Medulla oblongata (tissue), 1 donor: ENCODE measurements around the gene SLC6A19.
"Not testable (repeated sequence)": the region's sequence is repeated elsewhere in the genome, so short reads cannot be mapped to it uniquely, and the experiment has no call there.

ENCODE experiments used
- DNase-seq: peaks from one replicate; pipeline ENCODE4 v3.0.0-alpha.2; 2015; ENCODE audit errors: extremely low spot score

The SLC6A19 gene

GRCh38 chr5:1265461-1266455 is 64.4 kb downstream of the SLC6A19 start:
- DNase-seq: no peak

DNA sequence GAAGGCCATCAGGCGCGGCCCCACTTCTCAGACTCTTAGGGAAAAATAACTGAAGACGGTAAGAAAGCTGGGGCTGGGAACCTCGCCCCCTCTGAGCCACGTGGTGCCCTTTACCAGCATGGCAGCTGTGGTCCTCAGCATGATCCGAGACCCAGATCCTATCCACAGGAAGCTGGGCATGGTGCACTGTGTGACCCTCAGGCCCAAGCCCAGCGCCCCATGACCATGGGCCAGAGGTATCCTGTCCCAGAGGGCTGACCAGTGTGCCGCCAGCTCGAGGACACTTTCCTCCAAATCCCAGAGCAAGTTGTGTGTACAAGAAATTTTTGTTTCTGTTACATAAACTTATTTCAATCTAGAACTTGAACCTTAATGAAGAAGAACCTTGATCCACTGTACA is 65.4 kb downstream of the SLC6A19 start:
- DNase-seq: no peak

- DNase-seq: not testable (repeated sequence)
These were observed 66.1 kb downstream of the SLC6A19 start for GRCh38 chr5:1267464-1267863.

GRCh38 chr5:1268056-1268455 is 66.7 kb downstream of the SLC6A19 start:
- no peak for DNase-seq

DNA sequence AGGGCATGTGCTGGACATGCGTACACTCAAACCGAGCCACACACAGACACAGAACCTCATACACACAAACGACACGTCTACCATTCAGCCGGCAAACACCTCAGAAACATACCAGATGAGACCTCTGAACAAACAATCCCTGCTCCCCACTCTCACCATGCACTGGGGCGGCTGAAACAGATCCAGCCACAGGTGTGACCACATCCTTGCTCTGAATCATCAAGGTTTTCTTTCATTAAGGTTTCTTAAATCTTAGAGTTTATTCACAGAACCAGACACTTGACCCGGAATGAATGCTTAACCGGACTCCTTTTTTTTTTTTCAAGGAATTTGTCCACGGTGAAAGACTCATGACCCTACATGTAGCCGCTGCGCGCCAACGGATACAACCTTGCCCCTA is 67.3 kb downstream of the SLC6A19 start:
- no peak for DNase-seq

- no peak for DNase-seq
These were observed 69.0 kb downstream of the SLC6A19 start for GRCh38 chr5:1270426-1270825.

DNA sequence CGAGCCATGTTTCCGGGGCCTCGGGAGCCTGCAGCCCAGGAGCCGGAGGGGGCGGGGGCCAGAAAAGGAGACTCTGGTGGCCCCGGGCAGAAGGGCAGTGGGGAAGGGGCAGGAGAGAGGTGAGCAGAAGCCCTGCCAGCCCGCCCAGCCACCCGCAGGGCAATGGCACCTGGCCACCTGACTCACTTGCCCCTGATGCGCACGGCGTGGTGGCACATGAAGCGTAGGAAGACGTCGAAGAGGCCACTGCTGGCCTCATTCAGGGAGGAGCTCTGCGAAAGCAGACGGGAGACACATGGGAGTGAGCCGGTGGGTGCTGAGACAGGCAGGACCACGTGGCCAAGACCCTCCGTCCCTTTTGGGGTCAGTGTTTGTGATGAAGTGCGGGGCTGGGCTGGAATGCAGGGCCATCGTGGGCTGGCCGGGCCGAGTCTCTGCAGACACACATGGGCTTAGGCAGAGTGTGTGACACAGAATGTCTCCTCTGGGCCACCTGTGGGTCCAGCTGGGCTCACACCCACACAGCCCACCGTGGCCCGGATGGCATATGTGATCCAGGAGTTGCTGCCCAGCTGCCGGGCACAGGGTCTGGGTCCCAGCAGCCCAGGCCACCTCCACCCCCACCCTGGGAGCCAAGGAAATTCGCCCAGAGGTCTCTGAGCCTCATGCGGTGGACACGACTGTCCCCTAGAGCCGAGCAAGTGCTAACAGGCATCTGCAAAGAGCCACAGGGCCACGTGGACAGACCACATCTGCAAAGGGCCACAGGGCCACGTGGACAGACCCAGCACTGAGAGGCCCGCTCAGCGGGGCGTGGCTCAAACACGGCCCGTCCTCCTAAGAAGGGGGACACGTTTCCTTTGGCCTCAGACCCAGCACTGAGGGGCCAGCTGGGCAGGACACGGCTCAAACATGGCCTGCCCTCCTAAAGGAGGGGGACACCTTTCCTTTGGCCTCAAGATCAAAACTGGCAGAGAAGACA is 69.8 kb downstream of the SLC6A19 start:
- DNase-seq: no peak

- DNase-seq: no peak
These were observed 70.8 kb downstream of the SLC6A19 start for GRCh38 chr5:1272201-1272600.

DNA sequence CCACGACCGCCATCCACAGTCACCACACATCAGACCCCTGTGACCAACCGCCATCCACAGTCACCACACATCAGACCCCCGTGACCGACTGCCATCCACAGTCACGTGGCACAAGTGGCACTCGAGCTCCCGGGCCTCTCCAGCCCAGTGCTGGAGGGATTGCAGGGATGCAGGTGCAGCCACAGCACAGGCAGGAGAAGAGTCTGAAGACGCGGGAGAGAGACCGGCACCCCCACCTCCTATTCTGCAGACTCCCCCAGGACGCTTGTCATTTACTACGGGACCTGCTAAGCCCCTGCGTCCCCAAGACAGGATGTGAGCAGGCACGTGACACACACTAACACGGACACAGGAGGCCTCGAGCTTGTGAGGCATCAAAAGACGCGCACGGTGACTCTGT is 72.3 kb downstream of the SLC6A19 start:
- no peak for DNase-seq

- DNase-seq: no peak
These were observed 73.1 kb downstream of the SLC6A19 start for GRCh38 chr5:1274471-1274870.
